HepG2 (cell line): Measurements from ENCODE around the gene TXN2. TPM values are rescaled to one million over a fixed set of nuclear protein-coding genes. Genes with fewer than 3 reads are reported as not detected.

Source experiments
- ATAC-seq: fragments of 200-7000 bp; cut with Tn5 transposase; 3 replicates; pipeline ENCODE4 v1.9.1; 2020; ENCODE audit warnings: mild to moderate bottlenecking, moderate library complexity
- BruUV-seq: library from RNA; stranded (reverse); fragments of 400-500 nt; replicated peaks from 2 replicates; lab custom pipeline; 2021; lab: Mats Ljungman, UMichigan
- CTCF ChIA-PET: fragments of 300-600 bp; formaldehyde crosslinking; extraction: SDS; loops from one replicate; lab custom pipeline; 2021; ENCODE audit warnings: low total read pairs, inconsistent platforms, low intra/inter-chr PET ratio; lab: Yijun Ruan, JAX
- POLR2A ChIA-PET: fragments of 350-600 bp; sonication (Branson Sonifier 250); formaldehyde crosslinking; loops from one replicate; lab custom pipeline; 2020; ENCODE audit warnings: antibody characterized with exemption, inconsistent platforms; lab: Yijun Ruan, JAX
- DNase-seq: peaks from one replicate; pipeline ENCODE4 v3.0.0-alpha.2; 2015; ENCODE audit warnings: low spot score
- FAIRE-seq: peaks from 3 replicates; lab custom pipeline; 2011; peaks lifted over from hg19 to GRCh38; lab: Jason Lieb, UNC
- H2AFZ ChIP-seq: one replicate; pipeline ENCODE4 v1.6.1; 2011; ENCODE audit warnings: low read length, inconsistent platforms
- H3K27ac ChIP-seq: fragments of 300-600 bp; 3 replicates; pipeline ENCODE4 v1.8.0; 2011; ENCODE audit warnings: mixed run types, mild to moderate bottlenecking, mixed read lengths, low read length, inconsistent platforms; ENCODE audit not compliant: insufficient read depth; ENCODE audit errors: extremely low read length
- H3K27me3 ChIP-seq, 2 experiments: fragments of 200-600 bp in 1 of 2; 2 replicates in 1 of 2; 3 replicates in 1 of 2; pipeline versions ENCODE4 v1.6.0 to v1.8.0; 2011; ENCODE audit warnings: low read length in 2 of 2, mild to moderate bottlenecking in 2 of 2, moderate library complexity in 2 of 2, inconsistent platforms in 1 of 2; ENCODE audit not compliant: insufficient read depth in 2 of 2, control insufficient read depth in 1 of 2
- H3K36me3 ChIP-seq, 2 experiments: fragments of 200-600 bp in 1 of 2; replicated peaks in 1 of 2; 2 replicates in 1 of 2; 3 replicates in 1 of 2; pipeline versions ENCODE4 v1.5.1 to v1.8.0; 2011; ENCODE audit warnings: low read length in 2 of 2, inconsistent platforms in 1 of 2; ENCODE audit not compliant: insufficient read depth in 2 of 2, control insufficient read depth in 1 of 2
- H3K4me1 ChIP-seq: 2 replicates; pipeline ENCODE4 v1.5.1; 2012; ENCODE audit warnings: low read length, inconsistent platforms; ENCODE audit not compliant: insufficient read depth
- H3K4me2 ChIP-seq: 2 replicates; pipeline ENCODE4 v1.6.0; 2011; ENCODE audit warnings: low read depth, low read length, inconsistent platforms
- H3K4me3 ChIP-seq, 3 experiments: fragments of 200-600 bp in 1 of 3; sonication (generic), shearing (Covaris generic) in 1 of 3; replicated peaks in 1 of 3; 2 replicates each; pipeline ENCODE4 v1.5.1; 2011 to 2016; ENCODE audit warnings: low read length in 3 of 3, inconsistent platforms in 2 of 3, low read depth in 2 of 3, mild to moderate bottlenecking in 2 of 3, control low read depth in 1 of 3, mixed read lengths in 1 of 3; ENCODE audit not compliant: insufficient read depth in 1 of 3
- H3K79me2 ChIP-seq: one replicate; pipeline ENCODE4 v1.6.1; 2011; ENCODE audit warnings: low read length, inconsistent platforms; ENCODE audit not compliant: insufficient read depth
- H3K9ac ChIP-seq: 2 replicates; pipeline ENCODE4 v1.6.0; 2011; ENCODE audit warnings: mild to moderate bottlenecking, low read depth, low read length, inconsistent platforms; ENCODE audit not compliant: insufficient read depth
- H3K9me3 ChIP-seq: 2 replicates; pipeline ENCODE4 v1.5.1; 2012; ENCODE audit warnings: mild to moderate bottlenecking, low read length
- H4K20me1 ChIP-seq: 2 replicates; pipeline ENCODE4 v1.6.0; 2011; ENCODE audit warnings: inconsistent platforms, mild to moderate bottlenecking, low read length, moderate library complexity; ENCODE audit not compliant: insufficient read depth
- BRF2 ChIP-seq: sonication (generic); formaldehyde crosslinking; IDR thresholded peaks from 2 replicates; pipeline ENCODE4 v1.8.1; 2022; ENCODE audit warnings: mild to moderate bottlenecking, missing genetic modification reagents
- FOXO4 ChIP-seq: sonication (generic); formaldehyde crosslinking; conservative IDR thresholded peaks from 2 replicates; pipeline ENCODE4 v1.8.1; 2023; ENCODE audit warnings: missing genetic modification reagents
- HIVEP1 ChIP-seq: sonication (generic); formaldehyde crosslinking; IDR thresholded peaks from 2 replicates; pipeline ENCODE4 v1.4.0; 2020; ENCODE audit warnings: mild to moderate bottlenecking, missing genetic modification reagents
- HMG20A ChIP-seq: IDR thresholded peaks from 2 replicates; pipeline ENCODE4 v1.6.1; 2016; ENCODE audit warnings: borderline replicate concordance
- HNF4G ChIP-seq, 2 experiments: sonication (generic) in 1 of 2; formaldehyde crosslinking in 1 of 2; IDR thresholded peaks; 2 replicates each; pipeline versions ENCODE4 v1.4.0 to v1.6.1; 2011 to 2020; ENCODE audit warnings: borderline replicate concordance in 2 of 2, low read depth in 2 of 2, mild to moderate bottlenecking in 2 of 2, low read length in 1 of 2, missing genetic modification reagents in 1 of 2, moderate library complexity in 1 of 2
- NCOR1 ChIP-seq: fragments of 200-600 bp; sonication (generic); IDR thresholded peaks from 2 replicates; pipeline ENCODE4 v1.7.0; 2017; ENCODE audit warnings: antibody characterized with exemption, low read length, borderline replicate concordance
- NFKBIZ ChIP-seq: IDR thresholded peaks from 2 replicates; pipeline ENCODE4 v1.6.1; 2018; ENCODE audit warnings: missing genetic modification reagents, missing compliant biosample characterization
- POGK ChIP-seq: sonication (generic); formaldehyde crosslinking; conservative IDR thresholded peaks from 2 replicates; pipeline ENCODE4 v1.8.0; 2022; ENCODE audit warnings: mild to moderate bottlenecking, moderate library complexity, missing genetic modification reagents
- RARG ChIP-seq: sonication (generic); formaldehyde crosslinking; IDR thresholded peaks from 2 replicates; pipeline ENCODE4 v1.4.0; 2020; ENCODE audit warnings: low read depth, mild to moderate bottlenecking, missing genetic modification reagents
- RFX5 ChIP-seq: IDR thresholded peaks from 2 replicates; pipeline ENCODE4 v1.6.1; 2011; ENCODE audit warnings: low read depth, low read length, improper control_type of control experiment
- STAT5B ChIP-seq: sonication (generic); formaldehyde crosslinking; IDR thresholded peaks from 2 replicates; pipeline ENCODE4 v1.4.0; 2020; ENCODE audit warnings: missing genetic modification reagents
- SYNCRIP ChIP-seq: fragments of 200-400 bp; formaldehyde crosslinking; IDR thresholded peaks from 2 replicates; pipeline ENCODE4 v1.6.1; 2018; ENCODE audit warnings: mild to moderate bottlenecking, low read depth, low read length; ENCODE audit not compliant: insufficient read depth
- ZFP41 ChIP-seq: sonication (generic); formaldehyde crosslinking; IDR thresholded peaks from 2 replicates; pipeline ENCODE4 v1.4.0; 2020; ENCODE audit warnings: mild to moderate bottlenecking, missing genetic modification reagents, borderline replicate concordance
- ZNF296 ChIP-seq: sonication (generic); formaldehyde crosslinking; conservative IDR thresholded peaks from 2 replicates; pipeline ENCODE4 v1.5.0; 2020; ENCODE audit warnings: mild to moderate bottlenecking, missing genetic modification reagents
- ZNF7 ChIP-seq: IDR thresholded peaks from 2 replicates; pipeline ENCODE4 v1.6.1; 2016; ENCODE audit warnings: missing biosample characterization, missing genetic modification reagents
- WGBS: methylation state at CpG from one replicate; pipeline ENCODE4 v1.1.6; 2017; ENCODE audit warnings: low lambda C conversion rate; 5-methylcytosine and 5-hydroxymethylcytosine counted together
- in situ Hi-C: cut with HindIII; loops from 2 replicates; pipeline ENCODE4 v1.10.0; 2017; ENCODE audit warnings: low pct_unique_long_range_greater_than_20kb; ENCODE audit not compliant: extremely low pct_ligation_motif_present
- intact Hi-C: fragments of 100-400 bp; cut with micrococcal nuclease; formaldehyde crosslinking; loops from one replicate; pipeline ENCODE4 v1.10.0; 2022; ENCODE audit not compliant: unreplicated experiment
- polyA plus RNA-seq, 8 experiments: library from polyadenylated mRNA; depleted of rRNA in 3 of 8; stranded (reverse) in 7 of 8; unstranded in 1 of 8; fragments of >200 nt; fragmentation: Illumina TruSeq in 4 of 8; extraction: Trizol in 4 of 8; gene quantifications; 2 replicates each; pipeline versions ENCODE4 v1.2.1 to v1.2.3, GENCODE V29; 2011 to 2016; ENCODE audit warnings: low read depth in 4 of 8, missing spikeins in 1 of 8, mixed read lengths in 1 of 8; ENCODE audit not compliant: insufficient read depth in 1 of 8
- total RNA-seq, 5 experiments: library from RNA; depleted of rRNA; stranded (reverse); fragments of >200 nt; fragmentation: Illumina TruSeq; extraction: Trizol; gene quantifications; 2 replicates each; pipeline ENCODE4 v1.2.3, GENCODE V29; 2016; ENCODE audit warnings: low read depth in 1 of 5
- TF ChIP-seq, protein P1 (sequence below): sonication (generic); formaldehyde crosslinking; IDR thresholded peaks from 2 replicates; pipeline ENCODE4 v1.4.0; 2020; ENCODE audit warnings: missing genetic modification reagents
- TF ChIP-seq, protein P2 (sequence below): sonication (generic); formaldehyde crosslinking; IDR thresholded peaks from 2 replicates; pipeline ENCODE4 v1.5.1; 2020; ENCODE audit warnings: missing genetic modification reagents, mild to moderate bottlenecking, borderline replicate concordance

TXN2 gene
- total and polyA plus RNA-seq, 2 of the 13 experiments (the other 11 are each of a cell fraction or from before 2014, with no cell fraction given): 41.4 to 109 TPM

DNA sequence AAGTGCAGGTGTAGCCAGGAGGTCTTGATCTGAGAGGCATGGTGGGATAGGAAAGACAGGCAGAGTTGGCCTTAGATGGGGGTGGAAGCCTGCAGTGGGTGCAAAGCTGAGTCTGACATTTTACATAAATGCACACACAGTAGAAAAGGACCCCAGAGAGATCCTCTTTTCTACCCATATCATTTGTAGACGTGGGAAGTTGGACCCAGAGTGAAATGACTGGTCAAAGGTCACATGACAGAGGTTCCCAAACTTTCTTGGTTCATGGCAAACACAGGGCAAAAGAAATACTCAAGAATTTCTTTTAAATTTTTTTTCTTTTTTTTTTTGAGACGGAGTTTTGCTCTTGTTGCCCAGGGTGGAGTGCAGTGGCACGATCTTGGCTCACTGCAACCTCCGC lies 31.6 kb upstream of the TXN2 start:
- CTCF ChIA-PET: no interaction called here
- Histone ChIP-seq H3K4me1 (no peaks in the 10 kb centered on the region), H4K20me1 (0 out of 2 replicates have a peak, but pooled peaks cover 2% of the 10 kb centered on the region), H3K9ac (no peak overlapping the region), H3K79me2 (no peaks in the 10 kb centered on the region), H3K27me3 (no peaks in the 10 kb centered on the region), H3K9me3 (no peaks in the 10 kb centered on the region), H2AFZ (no peak overlapping the region), H3K4me2 (no peak overlapping the region), H3K36me3 (peaks cover 36 to 71% of the 10 kb centered on the region in 2 experiments), H3K27ac (no peak overlapping the region), H3K4me3 (no peak overlapping the region)
- DNase-seq (no peak), FAIRE-seq (no peak), ATAC-seq (no peak)
- in situ Hi-C loops (no loop called here), intact Hi-C loops (no loop called here)
- 96% methylated on average over 4 of the region's 4 CpGs for WGBS
- no TSS peak for BruUV-seq
- TF ChIP-seq POGK (CRISPR knock-in tag): no peak
- TF ChIP-seq HNF4G (IDR thresholded peaks at IDR 0.05; ENCODE audit: borderline replicate concordance, low read depth, low read length): no peak
- TF ChIP-seq HNF4G (CRISPR knock-in tag; IDR thresholded peaks at IDR 0.05; ENCODE audit: borderline replicate concordance, low read depth): no peak
- TF ChIP-seq, protein P1, sequence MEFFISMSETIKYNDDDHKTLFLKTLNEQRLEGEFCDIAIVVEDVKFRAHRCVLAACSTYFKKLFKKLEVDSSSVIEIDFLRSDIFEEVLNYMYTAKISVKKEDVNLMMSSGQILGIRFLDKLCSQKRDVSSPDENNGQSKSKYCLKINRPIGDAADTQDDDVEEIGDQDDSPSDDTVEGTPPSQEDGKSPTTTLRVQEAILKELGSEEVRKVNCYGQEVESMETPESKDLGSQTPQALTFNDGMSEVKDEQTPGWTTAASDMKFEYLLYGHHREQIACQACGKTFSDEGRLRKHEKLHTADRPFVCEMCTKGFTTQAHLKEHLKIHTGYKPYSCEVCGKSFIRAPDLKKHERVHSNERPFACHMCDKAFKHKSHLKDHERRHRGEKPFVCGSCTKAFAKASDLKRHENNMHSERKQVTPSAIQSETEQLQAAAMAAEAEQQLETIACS (CRISPR knock-in tag): no peak
- TF ChIP-seq NFKBIZ (CRISPR knock-in tag): no peak
- TF ChIP-seq RARG: no peak
- no peak for TF ChIP-seq ZNF7 (CRISPR knock-in tag)
- no peak for TF ChIP-seq SYNCRIP
- TF ChIP-seq ZNF296 (CRISPR knock-in tag): no peak
- TF ChIP-seq BRF2 (CRISPR knock-in tag): no peak
- TF ChIP-seq, protein P2, sequence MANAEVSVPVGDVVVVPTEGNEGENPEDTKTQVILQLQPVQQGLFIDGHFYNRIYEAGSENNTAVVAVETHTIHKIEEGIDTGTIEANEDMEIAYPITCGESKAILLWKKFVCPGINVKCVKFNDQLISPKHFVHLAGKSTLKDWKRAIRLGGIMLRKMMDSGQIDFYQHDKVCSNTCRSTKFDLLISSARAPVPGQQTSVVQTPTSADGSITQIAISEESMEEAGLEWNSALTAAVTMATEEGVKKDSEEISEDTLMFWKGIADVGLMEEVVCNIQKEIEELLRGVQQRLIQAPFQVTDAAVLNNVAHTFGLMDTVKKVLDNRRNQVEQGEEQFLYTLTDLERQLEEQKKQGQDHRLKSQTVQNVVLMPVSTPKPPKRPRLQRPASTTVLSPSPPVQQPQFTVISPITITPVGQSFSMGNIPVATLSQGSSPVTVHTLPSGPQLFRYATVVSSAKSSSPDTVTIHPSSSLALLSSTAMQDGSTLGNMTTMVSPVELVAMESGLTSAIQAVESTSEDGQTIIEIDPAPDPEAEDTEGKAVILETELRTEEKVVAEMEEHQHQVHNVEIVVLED (CRISPR knock-in tag): no peak
- no peak for TF ChIP-seq STAT5B
- TF ChIP-seq ZFP41 (CRISPR knock-in tag): no peak
- no peak for TF ChIP-seq HMG20A (CRISPR knock-in tag)
- no peak for TF ChIP-seq NCOR1
- no peak for TF ChIP-seq HIVEP1
- TF ChIP-seq RFX5: no peak
- TF ChIP-seq FOXO4 (CRISPR knock-in tag): no peak
- POLR2A ChIA-PET: interaction anchor here (3.4 kb wide), 1 partner anchor 16 kb away, joined by 18 read pairs; the partner anchor contains the start of gene EIF3D
